Progenitor cell of endocrine pancreas (in vitro differentiated cells): ENCODE data around the gene FBN1. TPM values are rescaled to one million over a fixed set of nuclear protein-coding genes. Genes with fewer than 3 reads are reported as not detected.

Experiments used
- DNase-seq: peaks from one replicate; pipeline ENCODE4 v3.0.0; 2021; ENCODE audit warnings: low spot score; ENCODE audit not compliant: unreplicated experiment
- H3K27ac Mint-ChIP-seq: 2 replicates; pipeline ENCODE4 v1.8.0; 2021; ENCODE audit warnings: mild to moderate bottlenecking, moderate library complexity, mixed read lengths
- H3K27me3 Mint-ChIP-seq: 2 replicates; pipeline ENCODE4 v1.8.0; 2021; ENCODE audit warnings: mixed read lengths
- H3K36me3 Mint-ChIP-seq: 2 replicates; pipeline ENCODE4 v1.8.0; 2022; ENCODE audit warnings: mixed read lengths; ENCODE audit not compliant: insufficient read depth
- H3K4me1 Mint-ChIP-seq: 2 replicates; pipeline ENCODE4 v1.8.0; 2021; ENCODE audit warnings: low read depth, mixed read lengths
- H3K4me3 Mint-ChIP-seq: 2 replicates; pipeline ENCODE4 v1.8.0; 2021; ENCODE audit warnings: low read depth, mild to moderate bottlenecking, moderate library complexity, mixed read lengths
- H3K9me3 Mint-ChIP-seq: 2 replicates; pipeline ENCODE4 v1.8.0; 2021; ENCODE audit warnings: low read depth, mixed read lengths
- CTCF ChIP-seq: fragments of 200-600 bp; sonication (generic); IDR thresholded peaks from one replicate; pipeline ENCODE4 v1.5.0; 2021; ENCODE audit warnings: antibody characterized with exemption, mild to moderate bottlenecking; ENCODE audit not compliant: unreplicated experiment
- total RNA-seq: library from RNA; stranded (reverse); gene quantifications from 2 replicates; pipeline ENCODE4 v1.2.1, GENCODE V29; 2021

The FBN1 gene
- total RNA-seq, 1 donor from 2014 or later, result 3.3 TPM

- Mint-ChIP-seq H3K27ac (peak overlapping the region; percentile 78), H3K4me1 (peaks cover 1% of the 10 kb centered on the region), H3K27me3 (no peaks in the 10 kb centered on the region), H3K9me3 (no peaks in the 10 kb centered on the region), H3K36me3 (no peaks in the 10 kb centered on the region), H3K4me3 (no peak overlapping the region)
- no peak for DNase-seq
- no peak for TF ChIP-seq CTCF
Observed at GRCh38 chr15:48466079-48466478, 179.4 kb downstream of the FBN1 start.

- H3K4me1 Mint-ChIP-seq, result no peaks in the 10 kb centered on the region
- DNase-seq, result no peak
- no peaks in the 10 kb centered on the region for H3K36me3 Mint-ChIP-seq
- H3K27ac Mint-ChIP-seq, result no peak overlapping the region
- no peaks in the 10 kb centered on the region for H3K27me3 Mint-ChIP-seq
- TF ChIP-seq CTCF, result no peak
- no peaks in the 10 kb centered on the region for H3K9me3 Mint-ChIP-seq
- no peak overlapping the region for H3K4me3 Mint-ChIP-seq
Observed at GRCh38 chr15:48465410-48465809, 180.1 kb downstream of the FBN1 start.

GRCh38 chr15:48463366-48463880, 182.1 kb downstream of the FBN1 start:
- H3K36me3 Mint-ChIP-seq, result no peaks in the 10 kb centered on the region
- H3K27ac Mint-ChIP-seq, result no peak overlapping the region
- no peak for DNase-seq
- H3K27me3 Mint-ChIP-seq, result no peaks in the 10 kb centered on the region
- TF ChIP-seq CTCF, result no peak
- H3K9me3 Mint-ChIP-seq, result no peaks in the 10 kb centered on the region
- H3K4me3 Mint-ChIP-seq, result no peak overlapping the region
- H3K4me1 Mint-ChIP-seq, result no peaks in the 10 kb centered on the region

- no peaks in the 10 kb centered on the region for H3K4me1 Mint-ChIP-seq
- TF ChIP-seq CTCF, result no peak
- H3K27me3 Mint-ChIP-seq, result no peaks in the 10 kb centered on the region
- no peaks in the 10 kb centered on the region for H3K9me3 Mint-ChIP-seq
- no peak overlapping the region for H3K27ac Mint-ChIP-seq
- DNase-seq, result no peak
- no peaks in the 10 kb centered on the region for H3K36me3 Mint-ChIP-seq
- H3K4me3 Mint-ChIP-seq, result no peak overlapping the region
Observed at GRCh38 chr15:48462688-48463087, 182.8 kb downstream of the FBN1 start.

GRCh38 chr15:48459571-48460442, 185.7 kb downstream of the FBN1 start:
- Mint-ChIP-seq H3K27me3 (no peaks in the 10 kb centered on the region), H3K4me1 (no peaks in the 10 kb centered on the region), H3K36me3 (no peaks in the 10 kb centered on the region), H3K9me3 (no peaks in the 10 kb centered on the region), H3K27ac (no peak overlapping the region), H3K4me3 (no peak overlapping the region)
- TF ChIP-seq CTCF, result no peak
- DNase-seq, result no peak
